ENCODE results near the gene MLXIP.

MLXIP gene

GRCh38 chr12:122080149-122081082 lies 1.9 kb downstream of the MLXIP start:
- no peak for DNase-seq

- no peak for DNase-seq
Observed at GRCh38 chr12:122081083-122081696, 2.6 kb downstream of the MLXIP start.

GRCh38 chr12:122081697-122082221 lies 3.2 kb downstream of the MLXIP start:
- no peak for DNase-seq

- DNase-seq: no peak
Observed at GRCh38 chr12:122082621-122083356, 4.2 kb downstream of the MLXIP start.

GRCh38 chr12:122084857-122085405 lies 6.4 kb downstream of the MLXIP start:
- DNase-seq: no peak

GRCh38 chr12:122085591-122085990 lies 7.0 kb downstream of the MLXIP start:
- no peak for DNase-seq

- DNase-seq: no peak
Observed at GRCh38 chr12:122086116-122086515, 7.6 kb downstream of the MLXIP start.

GRCh38 chr12:122086641-122087285 lies 8.2 kb downstream of the MLXIP start:
- DNase-seq: no peak

GRCh38 chr12:122087431-122088178 lies 9.0 kb downstream of the MLXIP start:
- no peak for DNase-seq

- no peak for DNase-seq
Observed at GRCh38 chr12:122088179-122088810, 9.7 kb downstream of the MLXIP start.

GRCh38 chr12:122089077-122089476 lies 10.5 kb downstream of the MLXIP start:
- DNase-seq: no peak

- DNase-seq: no peak
Observed at GRCh38 chr12:122090759-122091515, 12.4 kb downstream of the MLXIP start.

GRCh38 chr12:122093098-122093883 lies 14.7 kb downstream of the MLXIP start:
- no peak for DNase-seq

GRCh38 chr12:122094137-122094734 lies 15.7 kb downstream of the MLXIP start:
- DNase-seq: no peak

GRCh38 chr12:122094735-122095631 lies 16.4 kb downstream of the MLXIP start:
- no peak for DNase-seq

GRCh38 chr12:122096014-122096413 lies 17.5 kb downstream of the MLXIP start:
- DNase-seq: no peak

GRCh38 chr12:122096591-122097149 lies 18.1 kb downstream of the MLXIP start:
- no peak for DNase-seq

GRCh38 chr12:122097584-122097926 lies 19.0 kb downstream of the MLXIP start:
- no peak for DNase-seq
